Measurements from ENCODE around the gene METTL8.
"Not testable (repeated sequence)": the region's sequence is repeated elsewhere in the genome, so short reads cannot be mapped to it uniquely, and the experiment has no call there.

Gene METTL8

DNA sequence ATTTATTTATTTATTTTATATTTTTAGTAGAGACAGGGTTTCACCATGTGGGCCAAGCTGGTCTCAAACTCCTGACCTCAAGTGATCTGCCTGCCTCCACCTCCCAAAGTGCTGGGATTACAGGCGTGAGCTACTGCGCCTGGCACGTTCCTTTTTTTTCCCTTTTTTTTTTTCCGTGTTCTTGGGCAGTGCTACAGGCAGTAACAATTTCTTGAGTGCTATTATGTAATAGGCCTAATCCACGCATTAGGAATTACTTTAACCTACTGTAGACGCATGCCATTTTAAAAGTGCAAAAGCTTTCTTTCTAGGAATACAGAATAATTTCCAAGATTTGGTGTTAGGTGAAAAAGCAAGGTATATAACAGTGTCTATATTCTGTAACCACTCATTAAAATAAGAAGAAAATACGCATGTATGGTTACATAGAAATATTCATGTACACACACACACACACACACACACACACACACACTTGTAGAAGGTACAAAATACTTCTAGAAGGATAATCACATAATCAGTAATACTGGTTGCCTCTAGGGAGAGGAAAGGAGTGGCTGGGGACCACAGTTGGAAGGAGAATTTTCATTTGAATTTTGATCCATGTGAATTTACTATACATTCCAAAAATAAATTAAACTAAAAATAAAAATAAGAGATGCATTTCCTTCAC lies 92.3 kb downstream of the METTL8 start:
- DNase-seq = no peak

DNA sequence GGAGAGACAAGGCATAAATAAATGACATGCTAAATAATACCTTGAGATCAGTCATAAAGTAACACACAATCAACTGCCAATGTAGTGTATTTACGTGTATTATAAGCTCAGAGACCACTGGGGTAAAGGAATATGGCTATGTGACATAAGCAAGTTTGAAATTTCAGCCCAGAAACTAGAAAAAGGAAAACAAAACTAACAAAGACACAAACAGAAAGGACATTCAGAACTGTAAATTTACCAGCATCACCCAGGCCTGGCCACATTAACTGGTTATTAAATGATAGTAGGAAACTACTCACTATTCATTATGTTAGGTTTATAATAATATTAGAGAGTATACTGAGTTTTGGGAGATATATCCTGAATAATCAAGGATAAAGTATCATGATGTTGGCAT lies 98.8 kb downstream of the METTL8 start:
- DNase-seq = no peak

- DNase-seq = no peak
These were observed 99.6 kb downstream of the METTL8 start for GRCh38 chr2:171334171-171334570.

DNA sequence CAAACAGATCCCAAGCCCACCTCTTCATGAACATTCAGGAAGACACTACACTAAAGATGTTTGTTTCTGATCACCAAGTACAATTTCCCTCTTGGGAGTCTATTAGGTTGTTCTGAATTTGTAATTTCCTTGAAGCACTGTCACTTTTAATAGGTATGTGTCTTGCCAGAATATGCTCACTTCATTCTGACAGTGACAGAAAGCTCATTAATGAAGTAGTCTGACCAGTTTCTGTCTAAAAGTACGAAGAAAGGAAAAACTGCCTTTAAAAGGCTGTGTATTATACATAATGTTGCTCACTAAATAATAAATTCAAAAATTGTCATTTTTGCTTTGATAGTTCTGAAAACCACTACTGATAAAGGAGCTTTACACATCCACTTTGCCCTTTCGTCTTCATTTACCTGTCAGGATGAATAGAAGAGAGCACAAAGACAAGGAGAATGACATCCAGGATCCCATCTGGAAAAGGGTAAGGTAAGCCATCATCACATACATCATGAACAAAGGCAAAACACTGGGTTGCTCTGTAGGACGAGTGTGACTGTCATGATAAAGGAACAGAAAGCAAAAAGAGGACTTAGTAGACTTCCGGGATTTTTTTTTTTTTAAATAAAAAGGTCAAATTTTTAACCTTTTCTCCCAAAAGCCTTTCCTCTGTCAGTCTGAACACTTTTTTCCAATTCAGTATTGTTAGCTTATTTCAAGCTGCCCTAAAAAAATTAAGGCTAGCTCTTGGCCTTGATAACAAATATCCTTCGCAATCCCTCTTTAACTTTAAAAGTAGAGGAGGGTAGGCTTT lies 103.4 kb downstream of the METTL8 start:
- no peak for DNase-seq

DNA sequence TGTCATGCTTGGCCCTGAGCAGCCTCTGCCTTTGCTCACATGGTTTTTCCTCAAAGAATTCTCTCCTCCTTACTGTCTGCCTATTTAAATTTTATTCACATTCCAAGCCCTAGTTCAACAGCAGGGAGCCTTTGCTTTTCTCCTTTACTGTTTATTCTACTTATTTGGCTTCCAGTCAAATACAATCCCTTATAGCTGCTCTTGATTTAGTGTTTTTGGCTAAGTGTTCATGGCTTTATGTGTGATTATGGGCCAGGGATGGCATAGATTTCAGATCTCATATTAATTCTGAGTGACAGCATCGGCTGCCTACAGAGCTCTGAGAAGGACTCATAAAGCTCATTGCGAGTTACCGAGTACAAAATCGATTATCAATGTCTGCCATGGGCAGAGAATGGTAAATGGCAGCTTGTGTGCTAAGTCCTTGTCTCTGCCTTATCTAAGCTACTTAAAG lies 106.7 kb downstream of the METTL8 start:
- no peak for DNase-seq

GRCh38 chr2:171325886-171326585 lies 107.8 kb downstream of the METTL8 start:
- no peak for DNase-seq

- no peak for DNase-seq
These were observed 109.7 kb downstream of the METTL8 start for GRCh38 chr2:171323971-171324528.

GRCh38 chr2:171322928-171323327 lies 110.9 kb downstream of the METTL8 start:
- DNase-seq = no peak

DNA sequence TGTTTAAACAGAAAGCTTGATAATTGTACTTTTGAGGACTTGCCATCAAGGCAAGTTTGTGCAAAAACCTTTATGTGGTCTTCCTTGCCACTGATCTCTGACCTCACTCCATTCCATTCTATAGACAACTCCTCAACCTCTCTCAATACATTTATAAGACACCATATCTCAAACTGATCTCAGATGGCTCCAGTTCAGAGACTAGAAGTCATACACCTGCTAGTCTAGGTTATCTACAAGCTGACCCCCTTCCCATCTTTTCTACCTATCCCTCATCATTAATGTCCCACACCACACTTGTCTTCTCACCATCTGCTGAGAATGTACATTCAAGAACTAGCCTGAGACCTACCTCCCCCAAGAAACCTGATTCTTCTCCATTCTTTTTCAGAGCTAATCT lies 113.1 kb downstream of the METTL8 start:
- no peak for DNase-seq

GRCh38 chr2:171320208-171320621 lies 113.6 kb downstream of the METTL8 start:
- no peak for DNase-seq

- DNase-seq = no peak
These were observed 114.5 kb downstream of the METTL8 start for GRCh38 chr2:171319164-171319810.

- no peak for DNase-seq
These were observed 115.3 kb downstream of the METTL8 start for GRCh38 chr2:171318463-171318934.

GRCh38 chr2:171317492-171318125 lies 116.2 kb downstream of the METTL8 start:
- DNase-seq = no peak

DNA sequence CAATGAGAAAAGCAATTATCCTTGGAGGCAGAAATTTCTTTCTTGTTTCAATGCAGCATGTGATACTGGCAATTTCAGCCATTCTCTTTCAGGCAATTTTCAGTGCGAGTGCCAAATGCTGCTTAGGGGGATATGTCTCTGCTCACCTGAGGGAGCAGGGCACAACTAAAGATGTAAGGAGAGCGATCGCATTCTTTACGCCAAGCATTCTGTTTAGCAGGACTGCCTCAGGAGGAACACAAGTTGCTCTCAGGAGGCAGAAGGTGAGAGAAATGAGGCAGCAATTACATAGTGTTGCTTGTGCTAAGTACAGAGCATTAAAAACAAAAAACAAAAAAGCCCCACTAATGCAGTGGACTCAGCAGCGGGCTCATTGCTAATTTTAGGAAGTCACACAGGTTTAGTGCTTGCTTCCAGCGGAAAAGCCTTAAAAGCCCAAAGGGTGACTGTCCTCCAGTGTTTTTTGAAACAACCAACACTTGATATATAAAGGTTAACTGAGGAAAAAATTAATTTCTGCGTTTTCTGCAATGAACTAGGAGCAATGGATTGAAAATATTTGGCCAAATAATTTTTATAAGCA lies 116.9 kb downstream of the METTL8 start:
- DNase-seq = no peak

GRCh38 chr2:171316220-171316619 lies 117.6 kb downstream of the METTL8 start:
- DNase-seq = no peak

DNA sequence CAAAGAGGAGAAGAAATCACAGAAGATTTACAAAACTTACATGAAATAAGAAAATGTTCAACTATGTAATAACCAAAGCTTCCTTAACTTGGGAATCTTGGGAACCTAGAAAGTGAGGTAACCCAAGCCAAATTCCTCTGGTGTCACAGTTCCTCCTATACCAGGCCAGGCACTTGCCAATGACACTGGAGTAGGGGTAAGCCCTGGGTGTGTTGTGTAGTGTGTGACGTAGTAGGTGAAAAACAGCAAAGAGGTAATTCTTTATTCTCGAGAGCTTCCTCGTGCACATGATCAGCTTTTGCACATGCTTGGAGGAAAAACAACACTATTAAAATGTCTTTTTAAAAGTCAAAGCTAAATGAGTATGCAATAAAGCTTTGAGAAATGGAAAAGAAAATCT lies 118.0 kb downstream of the METTL8 start:
- no peak for DNase-seq

- DNase-seq = not testable (repeated sequence)
These were observed 121.6 kb downstream of the METTL8 start for GRCh38 chr2:171312182-171312581.

DNA sequence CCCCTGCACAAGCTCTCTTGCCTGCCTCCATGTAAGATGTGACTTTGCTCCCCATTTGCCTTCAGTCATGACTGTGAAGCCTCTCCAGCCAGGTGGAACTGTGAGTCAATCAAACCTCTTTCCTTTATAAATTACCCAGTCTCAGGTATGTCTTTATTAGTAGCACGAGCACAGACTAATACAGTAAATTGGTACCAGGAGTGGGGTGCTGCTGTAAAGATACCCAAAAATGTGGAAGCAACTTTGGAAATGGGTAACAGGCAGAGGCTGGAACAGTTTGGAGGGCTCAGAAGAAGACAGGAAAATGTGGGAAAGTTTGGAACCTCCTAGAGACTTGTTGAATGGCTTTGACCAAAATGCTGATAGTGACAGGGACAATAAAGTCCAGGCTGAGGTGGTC lies 122.2 kb downstream of the METTL8 start:
- DNase-seq = not testable (repeated sequence)

DNA sequence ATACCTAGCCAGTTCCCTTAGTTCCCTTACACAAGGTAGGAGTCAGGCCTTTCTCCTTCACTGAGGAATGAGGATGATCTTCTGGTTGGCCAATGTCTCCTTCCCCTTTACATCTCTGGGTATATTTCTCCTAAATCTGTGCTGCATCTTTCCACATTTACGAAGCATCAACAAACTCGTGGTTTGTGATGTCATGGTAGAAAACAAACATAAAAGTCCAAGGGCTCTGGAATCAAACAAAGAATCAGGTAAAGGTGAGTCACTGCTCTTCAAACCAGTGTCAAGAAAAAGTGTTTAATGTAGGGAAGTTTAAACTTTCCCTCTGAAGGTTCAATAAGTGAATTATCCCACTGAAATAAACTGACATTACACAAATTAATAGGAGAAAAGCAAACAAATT lies 122.9 kb downstream of the METTL8 start:
- no peak for DNase-seq

DNA sequence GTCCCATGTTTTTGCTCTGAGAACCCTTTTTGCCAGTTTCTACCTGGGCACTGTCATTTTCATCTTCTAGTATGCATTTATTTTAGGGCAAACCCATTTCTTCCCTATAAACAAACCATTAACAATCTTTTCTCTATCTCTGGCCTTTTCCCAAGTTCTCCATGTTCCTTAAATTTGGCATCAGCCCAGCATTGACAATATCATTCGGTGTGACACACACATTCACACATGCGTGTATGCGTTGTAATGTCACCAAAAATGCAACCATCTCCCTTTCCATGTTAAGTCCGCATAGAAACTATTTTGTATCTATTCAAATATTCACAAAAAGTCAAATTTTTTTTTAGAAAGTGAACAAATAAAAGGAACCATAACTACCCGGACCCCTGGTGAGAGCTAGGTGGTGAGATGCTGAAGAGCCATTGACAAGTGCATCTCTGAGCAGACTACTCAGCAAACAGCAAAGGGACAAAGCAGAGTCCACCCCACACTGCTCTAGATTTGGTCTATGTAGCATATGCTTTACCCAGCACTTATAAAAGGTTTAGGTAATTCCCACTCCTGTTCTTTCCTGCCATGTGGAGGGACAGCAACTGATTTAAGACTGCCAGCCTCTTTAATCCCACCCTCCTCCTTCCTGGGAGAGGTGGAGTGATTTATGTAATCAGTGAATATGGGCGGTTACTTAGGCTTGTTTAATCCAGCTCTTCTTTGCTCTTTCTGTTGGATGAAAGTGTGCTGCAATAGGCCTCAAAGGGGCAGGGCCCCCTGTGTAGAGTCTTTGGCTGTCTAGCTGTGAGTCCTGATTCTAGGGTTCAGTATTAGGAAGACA lies 124.1 kb downstream of the METTL8 start:
- DNase-seq = no peak

Data from activated CD8-positive, alpha-beta memory T cell treated with anti-CD3 and anti-CD28 coated beads, Interleukin-2, amount 50 U/mL, for 48 hours (primary cell).